MM.1S (cell line): ENCODE data around the gene HECTD4.
"Not testable (repeated sequence)": the region's sequence is repeated elsewhere in the genome, so short reads cannot be mapped to it uniquely, and the experiment has no call there.

Experiments
- DNase-seq: peaks from one replicate; pipeline ENCODE4 v3.0.0-alpha.2; 2015
- H2AFZ ChIP-seq: fragments of 300-600 bp; sonication (generic); 2 replicates; pipeline ENCODE4 v1.6.0; 2016; ENCODE audit warnings: antibody characterized with exemption, low read length
- H3F3A ChIP-seq: fragments of 300-600 bp; sonication (generic); 2 replicates; pipeline ENCODE4 v1.6.1; 2016; ENCODE audit warnings: mild to moderate bottlenecking, antibody characterized with exemption, low read length, moderate library complexity, mixed read lengths; ENCODE audit not compliant: insufficient read depth
- H3K27ac ChIP-seq: fragments of 300-600 bp; sonication (generic); 2 replicates; pipeline ENCODE4 v1.5.1; 2016; ENCODE audit warnings: mild to moderate bottlenecking, low read length
- H3K27me3 ChIP-seq: fragments of 300-600 bp; sonication (generic); replicated peaks from 2 replicates; pipeline ENCODE4 v1.6.0; 2016; ENCODE audit warnings: low read length; ENCODE audit not compliant: insufficient read depth
- H3K36me3 ChIP-seq: fragments of 300-600 bp; sonication (generic); replicated peaks from 2 replicates; pipeline ENCODE4 v1.6.1; 2016; ENCODE audit warnings: mild to moderate bottlenecking, low read length, mixed read lengths; ENCODE audit not compliant: insufficient read depth
- H3K4me1 ChIP-seq: fragments of 300-600 bp; sonication (generic); 2 replicates; pipeline ENCODE4 v1.6.1; 2016; ENCODE audit warnings: low read length, mixed read lengths
- H3K4me2 ChIP-seq: fragments of 300-600 bp; sonication (generic); 2 replicates; pipeline ENCODE4 v1.6.0; 2016; ENCODE audit warnings: low read depth, low read length
- H3K4me3 ChIP-seq: fragments of 300-600 bp; sonication (generic); 2 replicates; pipeline ENCODE4 v1.5.1; 2016; ENCODE audit warnings: low read length, mixed read lengths
- H3K79me2 ChIP-seq: fragments of 300-600 bp; sonication (generic); 2 replicates; pipeline ENCODE4 v1.6.1; 2016; ENCODE audit warnings: mixed run types, low read length, mixed read lengths
- H3K9ac ChIP-seq: fragments of 300-600 bp; sonication (generic); 2 replicates; pipeline ENCODE4 v1.6.1; 2016; ENCODE audit warnings: low read length, mixed read lengths
- H3K9me2 ChIP-seq: fragments of 300-600 bp; sonication (generic); replicated peaks from 2 replicates; pipeline ENCODE4 v1.6.1; 2016; ENCODE audit warnings: mild to moderate bottlenecking, low read length, mixed read lengths; ENCODE audit not compliant: insufficient read depth
- H3K9me3 ChIP-seq: fragments of 300-600 bp; sonication (generic); replicated peaks from 2 replicates; pipeline ENCODE4 v1.6.1; 2016; ENCODE audit warnings: mild to moderate bottlenecking, low read length, mixed read lengths; ENCODE audit not compliant: insufficient read depth
- H4K20me1 ChIP-seq: fragments of 300-600 bp; sonication (generic); 2 replicates; pipeline ENCODE4 v1.6.1; 2016; ENCODE audit warnings: mild to moderate bottlenecking, low read length, moderate library complexity, mixed read lengths; ENCODE audit not compliant: insufficient read depth
- EZH2 ChIP-seq: fragments of 300-600 bp; sonication (generic); optimal IDR thresholded peaks from 2 replicates; pipeline ENCODE3; 2017; ENCODE audit warnings: low read depth, mild to moderate bottlenecking, antibody characterized with exemption, low read length, mixed read lengths
- EZH2phosphoT487 ChIP-seq: fragments of 300-600 bp; sonication (generic); IDR thresholded peaks from 2 replicates; pipeline ENCODE4 v1.6.1; 2018; ENCODE audit warnings: antibody characterized with exemption, low read length
- TF ChIP-seq, protein P1 (sequence below): fragments of 300-600 bp; sonication (generic); IDR thresholded peaks from 2 replicates; pipeline ENCODE4 v1.5.1; 2016; ENCODE audit warnings: antibody characterized with exemption, low read length, mixed read lengths

The HECTD4 gene

GRCh38 chr12:112160611-112161010 lies 221.6 kb downstream of the HECTD4 start:
- TF ChIP-seq EZH2 (no peak), EZH2phosphoT487 (no peak)
- TF ChIP-seq, protein P1, sequence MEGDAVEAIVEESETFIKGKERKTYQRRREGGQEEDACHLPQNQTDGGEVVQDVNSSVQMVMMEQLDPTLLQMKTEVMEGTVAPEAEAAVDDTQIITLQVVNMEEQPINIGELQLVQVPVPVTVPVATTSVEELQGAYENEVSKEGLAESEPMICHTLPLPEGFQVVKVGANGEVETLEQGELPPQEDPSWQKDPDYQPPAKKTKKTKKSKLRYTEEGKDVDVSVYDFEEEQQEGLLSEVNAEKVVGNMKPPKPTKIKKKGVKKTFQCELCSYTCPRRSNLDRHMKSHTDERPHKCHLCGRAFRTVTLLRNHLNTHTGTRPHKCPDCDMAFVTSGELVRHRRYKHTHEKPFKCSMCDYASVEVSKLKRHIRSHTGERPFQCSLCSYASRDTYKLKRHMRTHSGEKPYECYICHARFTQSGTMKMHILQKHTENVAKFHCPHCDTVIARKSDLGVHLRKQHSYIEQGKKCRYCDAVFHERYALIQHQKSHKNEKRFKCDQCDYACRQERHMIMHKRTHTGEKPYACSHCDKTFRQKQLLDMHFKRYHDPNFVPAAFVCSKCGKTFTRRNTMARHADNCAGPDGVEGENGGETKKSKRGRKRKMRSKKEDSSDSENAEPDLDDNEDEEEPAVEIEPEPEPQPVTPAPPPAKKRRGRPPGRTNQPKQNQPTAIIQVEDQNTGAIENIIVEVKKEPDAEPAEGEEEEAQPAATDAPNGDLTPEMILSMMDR = no peak
- no peak for DNase-seq

DNA sequence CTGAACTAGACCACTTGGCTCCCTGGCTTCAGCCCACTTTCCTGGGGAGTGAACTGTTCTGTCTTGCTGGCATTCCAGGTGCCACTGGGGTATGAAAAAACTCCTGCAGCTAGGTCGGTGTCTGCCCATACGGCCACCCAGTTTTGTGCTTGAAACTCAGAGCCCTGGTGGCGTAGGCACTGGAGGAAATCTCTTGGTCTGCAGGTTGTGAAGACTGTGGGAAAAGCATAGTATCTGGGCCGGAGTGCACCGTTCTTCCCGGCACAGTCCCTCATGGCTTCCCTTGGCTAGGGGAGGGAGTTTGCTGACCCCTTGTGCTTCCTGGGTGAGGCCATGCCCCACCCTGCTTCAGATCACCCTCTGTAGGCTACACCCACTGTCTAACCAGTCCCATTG lies 223.1 kb downstream of the HECTD4 start:
- no peak for DNase-seq
- no peaks in the 10 kb centered on the region for H4K20me1 ChIP-seq
- no peaks in the 10 kb centered on the region for H3K36me3 ChIP-seq
- no peak overlapping the region for H3K4me3 ChIP-seq
- no peak overlapping the region for H2AFZ ChIP-seq
- no peaks in the 10 kb centered on the region for H3K27me3 ChIP-seq
- no peak overlapping the region for H3K9ac ChIP-seq
- no peaks in the 10 kb centered on the region for H3K4me1 ChIP-seq
- H3K27ac ChIP-seq = no peak overlapping the region
- no peaks in the 10 kb centered on the region for H3K79me2 ChIP-seq
- H3F3A ChIP-seq = no peaks in the 10 kb centered on the region
- H3K4me2 ChIP-seq = no peak overlapping the region
- no peaks in the 10 kb centered on the region for H3K9me3 ChIP-seq
- TF ChIP-seq EZH2 = no peak
- H3K9me2 ChIP-seq = no peaks in the 10 kb centered on the region

More at GRCh38 chr12:112160611-112161010, 221.6 kb downstream of the HECTD4 start:
- Histone ChIP-seq H3K27ac (no peak overlapping the region), H3K4me1 (no peaks in the 10 kb centered on the region), H3F3A (no peaks in the 10 kb centered on the region), H3K9ac (no peak overlapping the region), H3K4me2 (no peak overlapping the region), H3K9me3 (no peaks in the 10 kb centered on the region), H3K4me3 (no peak overlapping the region), H3K79me2 (no peaks in the 10 kb centered on the region), H3K9me2 (no peaks in the 10 kb centered on the region), H2AFZ (no peak overlapping the region), H4K20me1 (no peaks in the 10 kb centered on the region), H3K27me3 (no peaks in the 10 kb centered on the region), H3K36me3 (no peaks in the 10 kb centered on the region)

DNA sequence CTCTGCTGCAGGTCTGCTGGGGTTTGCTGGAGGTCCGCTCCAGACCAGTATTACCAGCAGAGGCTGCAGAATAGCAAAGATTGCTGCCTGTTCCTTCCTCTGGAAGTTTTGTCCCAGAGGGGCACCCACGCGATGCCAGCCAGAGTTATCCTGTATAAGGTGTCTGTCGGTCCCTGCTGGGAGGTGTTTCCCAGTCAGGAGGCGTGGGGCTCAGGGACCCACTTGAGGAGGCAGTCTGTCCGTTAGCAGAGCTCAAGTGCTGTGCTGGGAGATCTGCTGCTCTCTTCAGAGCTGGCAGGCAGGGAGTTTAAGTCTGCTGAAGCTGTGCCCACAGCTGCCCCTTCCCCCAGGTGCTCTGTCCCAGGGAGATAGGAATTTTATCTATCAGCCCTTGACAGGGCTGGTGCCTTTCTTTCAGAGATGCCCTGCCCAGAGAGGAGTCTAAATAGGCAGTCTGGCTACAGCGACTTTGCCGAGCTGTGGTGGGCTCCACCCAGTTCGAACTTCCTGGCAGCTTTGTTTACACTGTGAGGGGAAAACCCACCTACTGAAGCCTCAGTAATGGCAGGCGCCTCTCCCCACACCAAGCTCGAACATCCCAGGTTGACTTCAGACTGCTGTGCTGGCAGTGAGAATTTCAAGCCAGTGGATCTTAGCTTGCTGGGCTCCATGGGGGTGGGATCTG lies 223.6 kb downstream of the HECTD4 start:
- not testable (repeated sequence) for H3K36me3 ChIP-seq

DNA sequence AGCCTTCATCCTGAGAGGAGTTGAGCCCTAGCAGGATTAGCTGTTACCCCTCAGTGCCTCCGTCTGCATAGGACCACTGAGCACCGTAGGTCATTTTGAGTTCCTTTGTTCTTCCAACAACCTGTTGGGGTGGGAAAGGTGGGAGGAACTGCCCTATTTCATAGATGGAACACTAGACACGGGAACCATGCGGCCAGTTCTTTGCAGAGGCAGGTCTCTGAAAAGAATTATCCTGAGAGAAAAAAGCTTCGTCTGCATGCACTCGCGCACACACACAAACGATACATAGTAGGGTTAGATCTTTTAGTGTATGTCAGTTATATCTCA lies 228.4 kb downstream of the HECTD4 start:
- H3K9ac ChIP-seq = no peak overlapping the region
- H3K9me2 ChIP-seq = no peaks in the 10 kb centered on the region
- DNase-seq = no peak
- H3K27me3 ChIP-seq = no peaks in the 10 kb centered on the region
- TF ChIP-seq EZH2 = no peak
- TF ChIP-seq, protein P1 = no peak
- no peak for TF ChIP-seq EZH2phosphoT487
- no peaks in the 10 kb centered on the region for H3K9me3 ChIP-seq
- no peak overlapping the region for H2AFZ ChIP-seq
- no peak overlapping the region for H3K4me3 ChIP-seq
- no peak overlapping the region for H3K4me2 ChIP-seq
- H4K20me1 ChIP-seq = no peaks in the 10 kb centered on the region
- H3F3A ChIP-seq = no peaks in the 10 kb centered on the region
- H3K4me1 ChIP-seq = no peaks in the 10 kb centered on the region
- H3K27ac ChIP-seq = no peak overlapping the region
- H3K79me2 ChIP-seq = no peaks in the 10 kb centered on the region
- H3K36me3 ChIP-seq = no peaks in the 10 kb centered on the region

More for the DNA sequence above, 223.6 kb downstream of the HECTD4 start:
- not testable (repeated sequence) for H3K4me3 ChIP-seq, H3K79me2 ChIP-seq, H4K20me1 ChIP-seq, H3F3A ChIP-seq, H3K9me2 ChIP-seq, H3K9ac ChIP-seq, H2AFZ ChIP-seq, H3K4me1 ChIP-seq, H3K4me2 ChIP-seq, H3K9me3 ChIP-seq, H3K27ac ChIP-seq, DNase-seq, H3K27me3 ChIP-seq
